SH-SY5Y (cell line): Measurements from ENCODE around the gene EVI2A.

Experiments used
- GATA2 ChIP-seq: IDR thresholded peaks from 2 replicates; pipeline ENCODE4 v1.6.1; 2011; ENCODE audit warnings: mild to moderate bottlenecking, low read depth, low read length
- GATA3 ChIP-seq: IDR thresholded peaks from 2 replicates; pipeline ENCODE4 v1.6.1; 2011; ENCODE audit warnings: low read depth, mild to moderate bottlenecking, low read length, moderate library complexity

GRCh38 chr17:31269036-31269577, 52.3 kb downstream of the EVI2A start:
- no peak for TF ChIP-seq GATA3
- no peak for TF ChIP-seq GATA2
